Stimulated activated effector memory CD8-positive, alpha-beta T cell treated with anti-CD3 and anti-CD28 coated beads, Interleukin-12 subunit alpha, Interleukin-12 subunit beta, amount 100 ng/mL, for 72 hours (primary cell): ENCODE results near the gene SOX6.

Source experiments
- ATAC-seq: fragments of 150-1000 bp; cut with Tn5 transposase; 2 replicates; pipeline ENCODE4 v1.10.0; 2021
- DNase-seq, 2 donors: peaks; one replicate each; pipeline ENCODE4 v3.0.0; 2021 to 2022; ENCODE audit warnings: low spot score in 2 of 2
- H3K27ac Mint-ChIP-seq: one replicate; pipeline ENCODE4 v1.8.0; 2022; ENCODE audit warnings: mild to moderate bottlenecking, mixed read lengths
- H3K36me3 Mint-ChIP-seq: one replicate; pipeline ENCODE4 v1.8.0; 2022; ENCODE audit warnings: mild to moderate bottlenecking, mixed read lengths
- H3K4me1 Mint-ChIP-seq: one replicate; pipeline ENCODE4 v1.8.0; 2022; ENCODE audit warnings: mixed read lengths
- H3K4me3 Mint-ChIP-seq: one replicate; pipeline ENCODE4 v1.8.0; 2022; ENCODE audit warnings: mild to moderate bottlenecking, mixed read lengths
- H3K9me3 Mint-ChIP-seq: one replicate; pipeline ENCODE4 v1.8.0; 2022; ENCODE audit warnings: mixed read lengths

Gene SOX6

GRCh38 chr11:16311831-16312230 is 44.5 kb downstream of the SOX6 start:
- Mint-ChIP-seq H3K9me3 (peaks cover 8% of the 10 kb centered on the region), H3K4me1 (no peaks in the 10 kb centered on the region), H3K36me3 (no peaks in the 10 kb centered on the region), H3K27ac (no peak overlapping the region), H3K4me3 (no peak overlapping the region)
- DNase-seq = no peak
- no peak for ATAC-seq

GRCh38 chr11:16310943-16311342 is 45.4 kb downstream of the SOX6 start:
- Mint-ChIP-seq H3K27ac (no peak overlapping the region), H3K4me1 (no peaks in the 10 kb centered on the region), H3K36me3 (no peaks in the 10 kb centered on the region), H3K4me3 (no peak overlapping the region), H3K9me3 (peaks cover 9% of the 10 kb centered on the region)
- ATAC-seq = no peak
- no peak for DNase-seq

- no peak for DNase-seq
- ATAC-seq = no peak
- H3K27ac Mint-ChIP-seq = no peak overlapping the region
- H3K4me1 Mint-ChIP-seq = no peaks in the 10 kb centered on the region
- H3K4me3 Mint-ChIP-seq = no peak overlapping the region
- no peaks in the 10 kb centered on the region for H3K36me3 Mint-ChIP-seq
- H3K9me3 Mint-ChIP-seq = peaks cover 9% of the 10 kb centered on the region
Measured at GRCh38 chr11:16309226-16309625, 47.1 kb downstream of the SOX6 start.

GRCh38 chr11:16301462-16301861 is 54.9 kb downstream of the SOX6 start:
- Mint-ChIP-seq H3K4me1 (no peaks in the 10 kb centered on the region), H3K36me3 (no peaks in the 10 kb centered on the region), H3K9me3 (peaks cover 12% of the 10 kb centered on the region), H3K4me3 (no peak overlapping the region), H3K27ac (no peak overlapping the region)
- ATAC-seq (no peak), DNase-seq (no peak)

- Mint-ChIP-seq H3K27ac (no peak overlapping the region), H3K4me3 (no peak overlapping the region)
- no peak for DNase-seq
Measured at GRCh38 chr11:16299884-16300782, 56.2 kb downstream of the SOX6 start.

DNA sequence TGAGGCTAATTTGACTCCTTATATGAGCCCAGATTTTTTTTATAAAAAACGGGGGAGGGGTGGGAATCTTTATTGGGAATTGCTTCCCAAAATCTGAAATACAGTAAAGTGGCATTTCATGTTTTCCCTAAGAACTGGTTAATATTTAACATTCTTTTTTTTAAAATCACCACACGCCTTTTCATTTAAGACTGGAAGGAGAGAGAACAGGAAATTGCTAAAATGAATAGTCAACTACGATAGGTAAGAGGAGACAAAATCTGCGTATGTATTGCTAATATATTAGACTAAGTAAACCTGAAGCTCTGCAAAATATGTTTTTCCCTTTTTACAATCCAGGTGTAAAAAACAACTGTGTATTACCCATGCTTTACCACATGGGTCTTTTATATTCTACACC is 57.0 kb downstream of the SOX6 start:
- no peak overlapping the region for H3K4me3 Mint-ChIP-seq

More at GRCh38 chr11:16299884-16300782, 56.2 kb downstream of the SOX6 start:
- ATAC-seq = no peak
- H3K36me3 Mint-ChIP-seq = no peaks in the 10 kb centered on the region
- peaks cover 15% of the 10 kb centered on the region for H3K9me3 Mint-ChIP-seq
- H3K4me1 Mint-ChIP-seq = no peaks in the 10 kb centered on the region

GRCh38 chr11:16297332-16297731 is 59.0 kb downstream of the SOX6 start:
- no peak for ATAC-seq
- Mint-ChIP-seq H3K4me3 (no peak overlapping the region), H3K4me1 (no peaks in the 10 kb centered on the region), H3K9me3 (peaks cover 11% of the 10 kb centered on the region), H3K27ac (no peak overlapping the region), H3K36me3 (no peaks in the 10 kb centered on the region)
- DNase-seq = no peak

More for the DNA sequence above, 57.0 kb downstream of the SOX6 start:
- ATAC-seq = no peak
- DNase-seq = no peak
- no peak overlapping the region for H3K27ac Mint-ChIP-seq
- H3K4me1 Mint-ChIP-seq = no peaks in the 10 kb centered on the region
- peaks cover 15% of the 10 kb centered on the region for H3K9me3 Mint-ChIP-seq
- H3K36me3 Mint-ChIP-seq = no peaks in the 10 kb centered on the region

DNA sequence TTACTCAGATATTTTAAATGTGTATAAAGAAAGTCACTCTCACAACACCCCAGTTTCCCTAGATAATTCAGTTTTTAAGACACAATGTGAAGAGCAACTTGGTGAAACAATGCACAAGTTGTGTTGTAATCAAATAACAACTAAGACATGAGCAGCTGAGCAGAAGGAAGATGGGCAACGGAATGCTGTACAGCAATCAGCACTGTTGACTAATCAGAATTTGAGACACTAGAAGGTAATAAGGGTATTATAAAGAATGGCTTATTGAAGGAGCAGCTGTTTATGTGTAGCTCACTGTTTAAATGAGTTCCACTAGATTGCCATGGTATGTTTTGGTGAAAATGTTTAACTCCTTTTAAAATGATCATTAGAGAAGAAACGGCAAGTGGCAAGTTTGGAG is 60.1 kb downstream of the SOX6 start:
- Mint-ChIP-seq H3K9me3 (peaks cover 6% of the 10 kb centered on the region), H3K27ac (no peak overlapping the region), H3K4me1 (no peaks in the 10 kb centered on the region), H3K36me3 (no peaks in the 10 kb centered on the region), H3K4me3 (no peak overlapping the region)
- DNase-seq (no peak), ATAC-seq (no peak)

GRCh38 chr11:16295592-16295991 is 60.8 kb downstream of the SOX6 start:
- no peaks in the 10 kb centered on the region for H3K36me3 Mint-ChIP-seq
- no peak overlapping the region for H3K4me3 Mint-ChIP-seq
- DNase-seq = no peak
- no peak for ATAC-seq
- H3K9me3 Mint-ChIP-seq = peaks cover 6% of the 10 kb centered on the region
- H3K27ac Mint-ChIP-seq = no peak overlapping the region
- no peaks in the 10 kb centered on the region for H3K4me1 Mint-ChIP-seq

DNA sequence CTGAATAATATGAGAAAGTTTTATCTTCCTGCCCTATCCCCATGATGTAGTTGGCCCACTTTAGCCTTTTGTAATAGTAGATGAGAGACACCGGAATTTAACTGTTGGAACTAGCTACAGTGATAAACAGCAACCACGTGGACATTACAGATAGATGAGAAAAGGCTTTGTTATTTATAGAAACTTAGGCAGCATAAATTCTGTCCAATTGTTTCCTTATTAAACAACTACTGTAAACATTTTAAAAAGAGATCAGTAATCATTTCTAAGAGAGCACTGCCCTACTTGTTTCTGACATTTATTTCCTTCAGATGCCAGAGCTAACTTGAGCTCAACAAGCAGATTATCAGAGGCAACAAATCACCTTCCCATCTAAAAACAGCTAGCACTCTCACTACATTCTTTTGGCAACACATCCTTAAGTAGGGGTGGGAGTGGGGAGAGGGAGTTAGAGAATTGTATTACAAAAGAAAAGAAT is 63.1 kb downstream of the SOX6 start:
- H3K27ac Mint-ChIP-seq = no peak overlapping the region
- H3K9me3 Mint-ChIP-seq = peaks cover 6% of the 10 kb centered on the region
- no peaks in the 10 kb centered on the region for H3K36me3 Mint-ChIP-seq
- no peak for ATAC-seq
- H3K4me1 Mint-ChIP-seq = no peaks in the 10 kb centered on the region
- no peak for DNase-seq
- no peak overlapping the region for H3K4me3 Mint-ChIP-seq

DNA sequence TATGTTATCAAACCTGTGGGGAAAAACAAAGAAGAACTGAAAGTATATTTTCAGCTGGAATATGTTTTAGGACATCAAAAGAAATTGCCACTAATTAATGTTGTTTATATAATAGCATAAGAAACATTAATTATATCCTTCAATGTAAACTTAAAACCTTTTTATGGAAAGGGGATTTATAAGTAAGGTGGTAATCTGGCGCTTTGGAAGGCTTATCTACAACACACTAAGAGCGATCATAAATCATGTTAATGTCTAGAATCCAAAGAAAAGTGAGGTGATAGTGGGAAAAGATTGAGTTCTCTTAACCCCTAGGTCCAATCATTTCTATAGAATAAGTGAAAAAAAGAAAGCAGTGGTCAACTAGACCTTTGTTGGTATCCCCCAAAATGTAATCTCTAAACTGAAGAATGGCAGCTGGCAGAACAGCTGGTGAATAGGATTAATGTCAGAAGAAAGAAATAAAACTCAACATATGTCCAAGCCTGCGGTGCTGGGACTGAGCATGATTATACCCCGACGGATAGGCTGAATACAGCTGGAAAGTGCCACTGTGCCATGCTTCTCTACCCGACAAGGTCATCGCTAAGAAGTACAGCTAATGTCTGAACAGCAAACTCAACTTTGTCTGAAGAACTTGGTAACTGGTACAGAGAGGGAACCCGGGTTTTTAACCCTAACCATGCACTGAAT is 64.0 kb downstream of the SOX6 start:
- Mint-ChIP-seq H3K27ac (no peak overlapping the region), H3K36me3 (no peaks in the 10 kb centered on the region), H3K9me3 (peaks cover 7% of the 10 kb centered on the region), H3K4me1 (no peaks in the 10 kb centered on the region), H3K4me3 (no peak overlapping the region)
- no peak for DNase-seq
- ATAC-seq = no peak

- Mint-ChIP-seq H3K36me3 (no peaks in the 10 kb centered on the region), H3K27ac (no peak overlapping the region), H3K4me1 (no peaks in the 10 kb centered on the region), H3K9me3 (peaks cover 9% of the 10 kb centered on the region), H3K4me3 (no peak overlapping the region)
- DNase-seq (no peak), ATAC-seq (no peak)
Measured at GRCh38 chr11:16291729-16292128, 64.6 kb downstream of the SOX6 start.

GRCh38 chr11:16289541-16289940 is 66.8 kb downstream of the SOX6 start:
- H3K4me3 Mint-ChIP-seq = no peak overlapping the region
- ATAC-seq = no peak

DNA sequence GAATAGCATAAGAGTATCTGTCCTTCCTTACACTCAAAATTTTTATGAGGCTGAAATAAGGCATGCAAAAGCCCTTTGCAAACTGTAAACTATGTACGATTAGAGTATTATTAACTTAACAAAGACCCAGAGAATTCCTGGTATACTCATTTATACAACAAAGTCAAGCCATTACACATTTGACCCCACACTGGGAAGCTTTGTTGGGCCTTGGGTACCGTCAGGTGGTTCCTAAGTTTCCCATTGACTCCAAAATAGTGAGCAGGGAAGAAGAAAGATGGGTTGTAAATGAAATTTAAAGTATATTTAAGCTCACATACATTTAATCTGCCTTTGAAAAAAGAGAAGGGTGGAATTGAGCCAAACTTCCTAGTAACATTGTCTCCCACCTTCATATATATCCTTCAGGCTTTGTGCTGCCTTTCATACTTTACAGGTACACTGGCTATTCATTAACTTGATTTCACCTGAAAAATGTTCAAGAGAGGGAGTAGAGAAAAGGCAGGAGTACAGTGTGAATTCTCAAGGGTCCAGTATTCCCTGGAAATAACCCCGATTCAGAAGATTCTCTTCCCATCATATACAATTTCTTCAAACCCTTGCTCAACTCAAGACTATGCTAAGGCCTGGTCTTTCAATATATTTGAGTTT is 68.6 kb downstream of the SOX6 start:
- no peak overlapping the region for H3K4me3 Mint-ChIP-seq
- no peak for ATAC-seq
- no peaks in the 10 kb centered on the region for H3K36me3 Mint-ChIP-seq
- H3K9me3 Mint-ChIP-seq = peaks cover 6% of the 10 kb centered on the region
- no peak for DNase-seq
- no peak overlapping the region for H3K27ac Mint-ChIP-seq
- H3K4me1 Mint-ChIP-seq = no peaks in the 10 kb centered on the region

More at GRCh38 chr11:16289541-16289940, 66.8 kb downstream of the SOX6 start:
- no peak for DNase-seq
- Mint-ChIP-seq H3K9me3 (peaks cover 6% of the 10 kb centered on the region), H3K4me1 (no peaks in the 10 kb centered on the region), H3K27ac (no peak overlapping the region), H3K36me3 (no peaks in the 10 kb centered on the region)

GRCh38 chr11:16286095-16286494 is 70.3 kb downstream of the SOX6 start:
- no peak for DNase-seq
- Mint-ChIP-seq H3K4me3 (no peak overlapping the region), H3K27ac (no peak overlapping the region), H3K4me1 (no peaks in the 10 kb centered on the region), H3K9me3 (peaks cover 8% of the 10 kb centered on the region), H3K36me3 (no peaks in the 10 kb centered on the region)
- no peak for ATAC-seq
